GM13976 (cell line): Measurements from ENCODE around the gene CTBP2.

Source experiments
- DNase-seq: peaks from one replicate; pipeline ENCODE4 v3.0.0; 2012; ENCODE audit warnings: low spot score
- CTCF ChIP-seq: IDR thresholded peaks from 2 replicates; pipeline ENCODE4 v1.5.1; 2012; ENCODE audit warnings: borderline replicate concordance, mild to moderate bottlenecking; ENCODE audit not compliant: insufficient read depth; ENCODE audit errors: extremely low read depth, missing control alignments, control extremely low read depth
- in situ Hi-C: fragments of 300-500 bp; cut with MboI; formaldehyde crosslinking; loops from one replicate; pipeline ENCODE4 v1.12.0; 2022; ENCODE audit warnings: low sequenced_read_pairs, mixed read lengths, inconsistent platforms; ENCODE audit not compliant: unreplicated experiment

CTBP2 gene

GRCh38 chr10:125159932-125160855 is at the start of gene CTBP2:
TSS of gene CTBP2 (minus strand) at chr10:125160563.
- DNase-seq, result peak; percentile 56
- in situ Hi-C loops, result no loop called here
- no peak for TF ChIP-seq CTCF

- DNase-seq, result no peak
- no peak for TF ChIP-seq CTCF
- in situ Hi-C loops, result no loop called here
These were observed 49.4 kb upstream of the CTBP2 start for GRCh38 chr10:125209591-125210355.

- in situ Hi-C loops, result no loop called here
- no peak for DNase-seq
- TF ChIP-seq CTCF, result no peak
These were observed 48.6 kb upstream of the CTBP2 start for GRCh38 chr10:125208854-125209565.

- TF ChIP-seq CTCF, result no peak
- DNase-seq, result no peak
- in situ Hi-C loops, result no loop called here
These were observed 46.3 kb upstream of the CTBP2 start for GRCh38 chr10:125206623-125207022.

GRCh38 chr10:125205431-125205830 is 45.1 kb upstream of the CTBP2 start:
- in situ Hi-C loops, result no loop called here
- DNase-seq, result no peak
- no peak for TF ChIP-seq CTCF

GRCh38 chr10:125204400-125204799 is 44.0 kb upstream of the CTBP2 start:
- TF ChIP-seq CTCF, result no peak
- in situ Hi-C loops, result no loop called here
- DNase-seq, result no peak
